ENCODE measurements around the gene EFHC1. TPM values are rescaled to one million over a fixed set of nuclear protein-coding genes. Genes with fewer than 3 reads are reported as not detected.

Gene EFHC1
- total and polyA plus RNA-seq, 2 of the 13 experiments (the other 11 are each of a cell fraction or from before 2014, with no cell fraction given) = 23.4 to 29.5 TPM

DNA sequence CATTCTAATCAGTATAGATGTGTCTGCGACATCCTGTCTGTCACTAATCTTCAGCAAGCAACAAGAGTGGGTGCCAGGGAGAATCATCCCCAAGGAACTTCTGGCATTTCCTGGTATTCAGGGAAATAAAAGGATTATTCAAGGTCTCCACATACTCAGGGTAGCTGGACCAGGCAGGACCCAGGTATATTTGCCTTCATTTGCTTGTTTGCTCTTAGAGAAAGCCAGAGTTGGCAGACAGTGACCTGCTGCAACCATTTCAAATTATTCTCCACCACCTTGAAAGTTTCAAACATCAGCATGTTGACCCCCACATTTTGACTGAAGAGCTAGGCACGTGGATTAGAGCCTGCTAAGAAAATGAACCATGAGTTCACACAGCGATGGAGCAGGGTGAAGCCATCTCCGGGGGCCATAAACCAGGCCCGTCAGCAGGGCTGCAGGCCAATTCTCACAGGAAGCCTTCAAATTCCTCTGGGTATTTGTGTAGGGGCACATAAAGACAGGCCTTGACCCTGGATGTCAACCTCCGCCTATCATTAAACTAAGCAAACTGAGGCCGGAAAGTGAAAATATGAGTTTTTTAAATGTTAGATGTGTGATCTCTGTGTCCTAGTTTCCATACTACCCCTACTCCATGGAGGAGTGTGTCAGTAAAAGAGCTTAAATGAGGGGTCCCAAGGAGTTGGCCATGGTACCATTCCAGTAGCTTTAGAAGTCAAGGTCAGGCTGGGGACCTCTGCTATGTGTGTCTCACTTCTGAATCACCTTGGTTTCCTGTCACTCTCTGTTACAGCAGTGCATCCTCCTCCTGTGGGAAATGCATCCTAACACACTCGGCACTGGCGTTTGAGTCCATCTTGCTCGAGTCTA lies 123.8 kb downstream of the EFHC1 start (continued):
- TF ChIP-seq, protein P1, sequence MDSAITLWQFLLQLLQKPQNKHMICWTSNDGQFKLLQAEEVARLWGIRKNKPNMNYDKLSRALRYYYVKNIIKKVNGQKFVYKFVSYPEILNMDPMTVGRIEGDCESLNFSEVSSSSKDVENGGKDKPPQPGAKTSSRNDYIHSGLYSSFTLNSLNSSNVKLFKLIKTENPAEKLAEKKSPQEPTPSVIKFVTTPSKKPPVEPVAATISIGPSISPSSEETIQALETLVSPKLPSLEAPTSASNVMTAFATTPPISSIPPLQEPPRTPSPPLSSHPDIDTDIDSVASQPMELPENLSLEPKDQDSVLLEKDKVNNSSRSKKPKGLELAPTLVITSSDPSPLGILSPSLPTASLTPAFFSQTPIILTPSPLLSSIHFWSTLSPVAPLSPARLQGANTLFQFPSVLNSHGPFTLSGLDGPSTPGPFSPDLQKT (CRISPR knock-in tag; IDR thresholded peaks at IDR 0.05; ENCODE audit: borderline replicate concordance) = no peak
- TF ChIP-seq ZNF205 (CRISPR knock-in tag; IDR thresholded peaks at IDR 0.05) (peak; percentile 40; the same call in 1 of the 2 replicates), ZFP36L2 (CRISPR knock-in tag; IDR thresholded peaks at IDR 0.05) (no peak), ZNF160 (CRISPR knock-in tag; IDR thresholded peaks at IDR 0.05) (no peak), ZNF891 (CRISPR knock-in tag; IDR thresholded peaks at IDR 0.05) (no peak), LCORL (IDR thresholded peaks at IDR 0.05) (no peak), LCORL (CRISPR knock-in tag; IDR thresholded peaks at IDR 0.05) (peak; percentile 72), ZNF263 (CRISPR knock-in tag; IDR thresholded peaks at IDR 0.05) (peak; percentile 57), HOXA7 (CRISPR knock-in tag; IDR thresholded peaks at IDR 0.05) (no peak), NPAS2 (CRISPR knock-in tag; IDR thresholded peaks at IDR 0.05; ENCODE audit: borderline replicate concordance) (no peak), SIX1 (CRISPR knock-in tag; IDR thresholded peaks at IDR 0.05; ENCODE audit: borderline replicate concordance) (no peak; the same call in 1 of the 2 replicates), MXD4 (CRISPR knock-in tag; IDR thresholded peaks at IDR 0.05) (peak; percentile 60; the same call in 1 of the 2 replicates), HDAC2 (CRISPR knock-in tag; IDR thresholded peaks at IDR 0.05) (peak; percentile 89), SKI (IDR thresholded peaks at IDR 0.05; ENCODE audit: partially characterized antibody) (no peak), ZSCAN22 (CRISPR knock-in tag; IDR thresholded peaks at IDR 0.05) (no peak), KAT7 (CRISPR knock-in tag; IDR thresholded peaks at IDR 0.05; ENCODE audit: borderline replicate concordance) (peak; percentile 32; the same call in 1 of the 2 replicates)
- TF ChIP-seq, protein P2, sequence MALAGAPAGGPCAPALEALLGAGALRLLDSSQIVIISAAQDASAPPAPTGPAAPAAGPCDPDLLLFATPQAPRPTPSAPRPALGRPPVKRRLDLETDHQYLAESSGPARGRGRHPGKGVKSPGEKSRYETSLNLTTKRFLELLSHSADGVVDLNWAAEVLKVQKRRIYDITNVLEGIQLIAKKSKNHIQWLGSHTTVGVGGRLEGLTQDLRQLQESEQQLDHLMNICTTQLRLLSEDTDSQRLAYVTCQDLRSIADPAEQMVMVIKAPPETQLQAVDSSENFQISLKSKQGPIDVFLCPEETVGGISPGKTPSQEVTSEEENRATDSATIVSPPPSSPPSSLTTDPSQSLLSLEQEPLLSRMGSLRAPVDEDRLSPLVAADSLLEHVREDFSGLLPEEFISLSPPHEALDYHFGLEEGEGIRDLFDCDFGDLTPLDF (CRISPR knock-in tag; IDR thresholded peaks at IDR 0.05) = no peak
- TF ChIP-seq, protein P3, sequence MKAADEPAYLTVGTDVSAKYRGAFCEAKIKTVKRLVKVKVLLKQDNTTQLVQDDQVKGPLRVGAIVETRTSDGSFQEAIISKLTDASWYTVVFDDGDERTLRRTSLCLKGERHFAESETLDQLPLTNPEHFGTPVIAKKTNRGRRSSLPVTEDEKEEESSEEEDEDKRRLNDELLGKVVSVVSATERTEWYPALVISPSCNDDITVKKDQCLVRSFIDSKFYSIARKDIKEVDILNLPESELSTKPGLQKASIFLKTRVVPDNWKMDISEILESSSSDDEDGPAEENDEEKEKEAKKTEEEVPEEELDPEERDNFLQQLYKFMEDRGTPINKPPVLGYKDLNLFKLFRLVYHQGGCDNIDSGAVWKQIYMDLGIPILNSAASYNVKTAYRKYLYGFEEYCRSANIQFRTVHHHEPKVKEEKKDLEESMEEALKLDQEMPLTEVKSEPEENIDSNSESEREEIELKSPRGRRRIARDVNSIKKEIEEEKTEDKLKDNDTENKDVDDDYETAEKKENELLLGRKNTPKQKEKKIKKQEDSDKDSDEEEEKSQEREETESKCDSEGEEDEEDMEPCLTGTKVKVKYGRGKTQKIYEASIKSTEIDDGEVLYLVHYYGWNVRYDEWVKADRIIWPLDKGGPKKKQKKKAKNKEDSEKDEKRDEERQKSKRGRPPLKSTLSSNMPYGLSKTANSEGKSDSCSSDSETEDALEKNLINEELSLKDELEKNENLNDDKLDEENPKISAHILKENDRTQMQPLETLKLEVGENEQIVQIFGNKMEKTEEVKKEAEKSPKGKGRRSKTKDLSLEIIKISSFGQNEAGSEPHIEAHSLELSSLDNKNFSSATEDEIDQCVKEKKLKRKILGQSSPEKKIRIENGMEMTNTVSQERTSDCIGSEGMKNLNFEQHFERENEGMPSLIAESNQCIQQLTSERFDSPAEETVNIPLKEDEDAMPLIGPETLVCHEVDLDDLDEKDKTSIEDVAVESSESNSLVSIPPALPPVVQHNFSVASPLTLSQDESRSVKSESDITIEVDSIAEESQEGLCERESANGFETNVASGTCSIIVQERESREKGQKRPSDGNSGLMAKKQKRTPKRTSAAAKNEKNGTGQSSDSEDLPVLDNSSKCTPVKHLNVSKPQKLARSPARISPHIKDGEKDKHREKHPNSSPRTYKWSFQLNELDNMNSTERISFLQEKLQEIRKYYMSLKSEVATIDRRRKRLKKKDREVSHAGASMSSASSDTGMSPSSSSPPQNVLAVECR (CRISPR knock-in tag; IDR thresholded peaks at IDR 0.05; ENCODE audit: borderline replicate concordance) = peak; percentile 74
- TF ChIP-seq, protein P4, sequence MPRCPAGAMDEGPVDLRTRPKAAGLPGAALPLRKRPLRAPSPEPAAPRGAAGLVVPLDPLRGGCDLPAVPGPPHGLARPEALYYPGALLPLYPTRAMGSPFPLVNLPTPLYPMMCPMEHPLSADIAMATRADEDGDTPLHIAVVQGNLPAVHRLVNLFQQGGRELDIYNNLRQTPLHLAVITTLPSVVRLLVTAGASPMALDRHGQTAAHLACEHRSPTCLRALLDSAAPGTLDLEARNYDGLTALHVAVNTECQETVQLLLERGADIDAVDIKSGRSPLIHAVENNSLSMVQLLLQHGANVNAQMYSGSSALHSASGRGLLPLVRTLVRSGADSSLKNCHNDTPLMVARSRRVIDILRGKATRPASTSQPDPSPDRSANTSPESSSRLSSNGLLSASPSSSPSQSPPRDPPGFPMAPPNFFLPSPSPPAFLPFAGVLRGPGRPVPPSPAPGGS (CRISPR knock-in tag; IDR thresholded peaks at IDR 0.05) = 0 out of 2 replicates have a peak, but pooled peaks have one; percentile 3
- TF ChIP-seq, protein P5, sequence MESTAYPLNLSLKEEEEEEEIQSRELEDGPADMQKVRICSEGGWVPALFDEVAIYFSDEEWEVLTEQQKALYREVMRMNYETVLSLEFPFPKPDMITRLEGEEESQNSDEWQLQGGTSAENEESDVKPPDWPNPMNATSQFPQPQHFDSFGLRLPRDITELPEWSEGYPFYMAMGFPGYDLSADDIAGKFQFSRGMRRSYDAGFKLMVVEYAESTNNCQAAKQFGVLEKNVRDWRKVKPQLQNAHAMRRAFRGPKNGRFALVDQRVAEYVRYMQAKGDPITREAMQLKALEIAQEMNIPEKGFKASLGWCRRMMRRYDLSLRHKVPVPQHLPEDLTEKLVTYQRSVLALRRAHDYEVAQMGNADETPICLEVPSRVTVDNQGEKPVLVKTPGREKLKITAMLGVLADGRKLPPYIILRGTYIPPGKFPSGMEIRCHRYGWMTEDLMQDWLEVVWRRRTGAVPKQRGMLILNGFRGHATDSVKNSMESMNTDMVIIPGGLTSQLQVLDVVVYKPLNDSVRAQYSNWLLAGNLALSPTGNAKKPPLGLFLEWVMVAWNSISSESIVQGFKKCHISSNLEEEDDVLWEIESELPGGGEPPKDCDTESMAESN (CRISPR knock-in tag; conservative IDR thresholded peaks at IDR 0.05) = peak; percentile 53; the same call in 1 of the 2 replicates
